NCI-H1930 (cell line): ENCODE results near the gene SGK1.

Source experiments
- DNase-seq, 2 experiments: peaks; one replicate each; lab custom pipeline; 2025; lab: John Stamatoyannopoulos, UW

SGK1 gene

DNA sequence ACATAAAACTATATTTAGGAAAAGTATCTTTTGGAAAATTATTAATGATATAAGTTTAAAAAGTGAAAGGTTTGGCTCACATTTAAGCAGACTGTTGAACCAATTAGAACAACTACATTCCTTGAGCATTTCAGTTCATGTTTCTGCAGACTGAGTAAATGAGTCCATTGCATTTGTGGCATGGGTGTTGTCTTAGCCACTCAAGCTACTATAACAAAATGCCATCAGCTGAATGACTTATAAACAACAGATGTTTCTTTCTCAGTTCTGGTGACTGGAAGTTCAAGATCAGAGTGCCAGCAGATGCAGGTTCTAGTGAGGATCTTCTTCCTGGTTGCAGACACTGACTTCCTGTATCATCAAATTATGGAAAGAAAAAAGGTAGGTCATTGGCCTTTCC is 198.4 kb downstream of the SGK1 start:
- DNase-seq = no peak
